K562 (cell line): ENCODE measurements around the gene OSBPL3.

Source experiments
- POLR2G ChIP-seq: fragments of 200-400 bp; formaldehyde crosslinking; IDR thresholded peaks from 2 replicates; pipeline ENCODE4 v1.6.1; 2017; ENCODE audit warnings: low read depth, mild to moderate bottlenecking, antibody characterized with exemption, low read length, moderate library complexity
- ZNF3 ChIP-seq: fragments of 250-450 bp; sonication (Bioruptor Pico); IDR thresholded peaks from 2 replicates; pipeline ENCODE4 v1.5.0; 2021; ENCODE audit warnings: mild to moderate bottlenecking, moderate library complexity
- TF ChIP-seq, protein P1 (sequence below), 2 experiments: fragments of 450-650 bp in 1 of 2; sonication (generic) in 1 of 2; formaldehyde crosslinking in 1 of 2; IDR thresholded peaks in 1 of 2; conservative IDR thresholded peaks in 1 of 2; 2 replicates each; pipeline versions ENCODE4 v1.6.1 to v1.8.1; 2016 to 2023; ENCODE audit warnings: mild to moderate bottlenecking in 2 of 2, moderate library complexity in 2 of 2, inconsistent platforms in 1 of 2, missing genetic modification reagents in 1 of 2
- TF ChIP-seq, protein P2 (sequence below): IDR thresholded peaks from 2 replicates; pipeline ENCODE4 v1.6.1; 2016; ENCODE audit warnings: missing genetic modification characterization, missing compliant biosample characterization

DNA sequence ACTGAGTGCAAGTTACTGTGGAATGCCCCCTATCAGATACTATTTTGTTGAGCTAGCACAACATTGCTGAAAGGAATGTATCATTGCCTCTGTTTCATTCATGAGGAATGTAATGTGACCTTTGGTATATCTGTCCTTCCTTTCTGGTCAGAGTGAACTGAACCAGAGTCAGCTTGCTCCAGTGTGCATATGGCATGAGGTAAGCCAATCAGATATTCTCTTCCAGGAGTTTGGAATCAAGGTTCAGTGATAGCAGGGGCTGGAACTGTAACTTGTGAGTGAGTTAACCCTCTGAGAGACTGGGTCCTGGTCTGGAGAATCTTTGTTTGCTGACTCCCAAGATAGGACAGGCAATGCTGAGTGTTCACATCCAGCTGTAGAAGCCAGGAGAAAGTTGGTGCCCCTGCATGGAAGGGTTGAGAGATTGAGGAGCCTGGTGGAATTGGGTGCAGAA is 45.3 kb upstream of the OSBPL3 start:
- TF ChIP-seq, protein P1, sequence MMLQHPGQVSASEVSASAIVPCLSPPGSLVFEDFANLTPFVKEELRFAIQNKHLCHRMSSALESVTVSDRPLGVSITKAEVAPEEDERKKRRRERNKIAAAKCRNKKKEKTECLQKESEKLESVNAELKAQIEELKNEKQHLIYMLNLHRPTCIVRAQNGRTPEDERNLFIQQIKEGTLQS (IDR thresholded peaks at IDR 0.05), result no peak
- TF ChIP-seq, protein P1 (CRISPR knock-in tag; conservative IDR thresholded peaks at IDR 0.05), result no peak
- no peak for TF ChIP-seq POLR2G
- TF ChIP-seq ZNF3 (CRISPR knock-in tag), result no peak
- TF ChIP-seq, protein P2, sequence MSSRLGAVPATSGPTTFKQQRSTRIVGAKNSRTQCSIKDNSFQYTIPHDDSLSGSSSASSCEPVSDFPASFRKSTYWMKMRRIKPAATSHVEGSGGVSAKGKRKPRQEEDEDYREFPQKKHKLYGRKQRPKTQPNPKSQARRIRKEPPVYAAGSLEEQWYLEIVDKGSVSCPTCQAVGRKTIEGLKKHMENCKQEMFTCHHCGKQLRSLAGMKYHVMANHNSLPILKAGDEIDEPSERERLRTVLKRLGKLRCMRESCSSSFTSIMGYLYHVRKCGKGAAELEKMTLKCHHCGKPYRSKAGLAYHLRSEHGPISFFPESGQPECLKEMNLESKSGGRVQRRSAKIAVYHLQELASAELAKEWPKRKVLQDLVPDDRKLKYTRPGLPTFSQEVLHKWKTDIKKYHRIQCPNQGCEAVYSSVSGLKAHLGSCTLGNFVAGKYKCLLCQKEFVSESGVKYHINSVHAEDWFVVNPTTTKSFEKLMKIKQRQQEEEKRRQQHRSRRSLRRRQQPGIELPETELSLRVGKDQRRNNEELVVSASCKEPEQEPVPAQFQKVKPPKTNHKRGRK (tag), result no peak
